ENCODE data around the gene IFIT3.

Gene IFIT3

GRCh38 chr10:89304446-89304845 is 23.4 kb upstream of the IFIT3 start:
- Histone ChIP-seq H3K27me3 (ENCODE audit: control insufficient read depth in 1 of 2, insufficient read depth in 2 of 2, low read length in 2 of 2) (no peaks in the 10 kb centered on the region), H3K27ac (ENCODE audit: low read length) (no peak overlapping the region), H3K4me3 (ENCODE audit: low read length in 2 of 2) (no peak overlapping the region), H3K4me1 (ENCODE audit: control insufficient read depth, insufficient read depth, low read length) (peaks cover 7% of the 10 kb centered on the region), H3K36me3 (ENCODE audit: control insufficient read depth in 2 of 2, insufficient read depth in 2 of 2, low read length in 2 of 2) (peaks cover 7 to 9% of the 10 kb centered on the region in 2 donors), H3K9me3 (ENCODE audit: control insufficient read depth in 2 of 2, low read length in 2 of 2) (no peaks in the 10 kb centered on the region), H3K9ac (ENCODE audit: low read length in 2 of 2) (no peak overlapping the region)

DNA sequence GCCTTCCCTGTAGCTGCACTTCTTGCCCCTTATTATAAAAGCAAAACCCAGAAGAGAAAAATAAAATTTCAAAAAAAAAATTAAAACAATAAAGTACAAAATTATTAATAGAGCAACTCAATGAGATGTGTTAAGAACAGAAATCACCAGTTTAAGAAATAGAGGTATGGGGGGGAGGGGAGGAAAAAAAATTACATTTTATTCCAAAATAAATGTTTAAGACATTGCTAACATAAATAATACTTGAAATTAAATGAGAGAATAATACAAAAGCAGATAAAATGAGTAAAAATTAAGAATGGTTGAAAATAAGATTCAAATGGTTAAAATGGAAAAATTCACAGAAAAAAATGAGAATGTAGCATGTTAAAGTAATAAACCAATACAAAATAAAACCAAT is 22.9 kb upstream of the IFIT3 start:
- Histone ChIP-seq H3K4me3 (ENCODE audit: low read length in 2 of 2) (no peak overlapping the region), H3K9me3 (ENCODE audit: control insufficient read depth in 2 of 2, low read length in 2 of 2) (no peaks in the 10 kb centered on the region), H3K9ac (ENCODE audit: low read length in 2 of 2) (no peak overlapping the region), H3K36me3 (ENCODE audit: control insufficient read depth in 2 of 2, insufficient read depth in 2 of 2, low read length in 2 of 2) (peaks cover 7 to 9% of the 10 kb centered on the region in 2 donors), H3K27me3 (ENCODE audit: control insufficient read depth in 1 of 2, insufficient read depth in 2 of 2, low read length in 2 of 2) (no peaks in the 10 kb centered on the region), H3K27ac (ENCODE audit: low read length) (no peak overlapping the region), H3K4me1 (ENCODE audit: control insufficient read depth, insufficient read depth, low read length) (peaks cover 7% of the 10 kb centered on the region)

GRCh38 chr10:89305766-89306433 is 21.9 kb upstream of the IFIT3 start:
- H3K4me3 ChIP-seq (ENCODE audit: low read length in 2 of 2): no peak overlapping the region

GRCh38 chr10:89306434-89307268 is 21.1 kb upstream of the IFIT3 start:
- no peak overlapping the region for H3K9ac ChIP-seq (ENCODE audit: low read length in 2 of 2)
- no peaks in the 10 kb centered on the region for H3K9me3 ChIP-seq (ENCODE audit: control insufficient read depth in 2 of 2, low read length in 2 of 2)
- H3K36me3 ChIP-seq (ENCODE audit: control insufficient read depth in 2 of 2, insufficient read depth in 2 of 2, low read length in 2 of 2): peaks cover 7 to 9% of the 10 kb centered on the region in 2 donors
- no peak overlapping the region for H3K4me3 ChIP-seq (ENCODE audit: low read length in 2 of 2)
- H3K27me3 ChIP-seq (ENCODE audit: control insufficient read depth in 1 of 2, insufficient read depth in 2 of 2, low read length in 2 of 2): no peaks in the 10 kb centered on the region
- no peak overlapping the region for H3K27ac ChIP-seq (ENCODE audit: low read length)
- H3K4me1 ChIP-seq (ENCODE audit: control insufficient read depth, insufficient read depth, low read length): no peaks in the 10 kb centered on the region

More at GRCh38 chr10:89305766-89306433, 21.9 kb upstream of the IFIT3 start:
- Histone ChIP-seq H3K9me3 (ENCODE audit: control insufficient read depth in 2 of 2, low read length in 2 of 2) (no peaks in the 10 kb centered on the region), H3K27ac (ENCODE audit: low read length) (no peak overlapping the region), H3K4me1 (ENCODE audit: control insufficient read depth, insufficient read depth, low read length) (peaks cover 5% of the 10 kb centered on the region), H3K36me3 (ENCODE audit: control insufficient read depth in 2 of 2, insufficient read depth in 2 of 2, low read length in 2 of 2) (peaks cover 7 to 9% of the 10 kb centered on the region in 2 donors), H3K27me3 (ENCODE audit: control insufficient read depth in 1 of 2, insufficient read depth in 2 of 2, low read length in 2 of 2) (no peaks in the 10 kb centered on the region), H3K9ac (ENCODE audit: low read length in 2 of 2) (no peak overlapping the region)

- Histone ChIP-seq H3K4me1 (ENCODE audit: control insufficient read depth, insufficient read depth, low read length) (no peaks in the 10 kb centered on the region), H3K36me3 (ENCODE audit: control insufficient read depth in 2 of 2, insufficient read depth in 2 of 2, low read length in 2 of 2) (peaks cover 7 to 9% of the 10 kb centered on the region in 2 donors), H3K4me3 (ENCODE audit: low read length in 2 of 2) (no peak overlapping the region), H3K27me3 (ENCODE audit: control insufficient read depth in 1 of 2, insufficient read depth in 2 of 2, low read length in 2 of 2) (no peaks in the 10 kb centered on the region), H3K27ac (ENCODE audit: low read length) (no peak overlapping the region), H3K9ac (ENCODE audit: low read length in 2 of 2) (no peak overlapping the region), H3K9me3 (ENCODE audit: control insufficient read depth in 2 of 2, low read length in 2 of 2) (no peaks in the 10 kb centered on the region)
Measured at GRCh38 chr10:89307269-89307577, 20.6 kb upstream of the IFIT3 start.

- Histone ChIP-seq H3K4me1 (ENCODE audit: control insufficient read depth, insufficient read depth, low read length) (no peaks in the 10 kb centered on the region), H3K9me3 (ENCODE audit: control insufficient read depth in 2 of 2, low read length in 2 of 2) (no peaks in the 10 kb centered on the region), H3K36me3 (ENCODE audit: control insufficient read depth in 2 of 2, insufficient read depth in 2 of 2, low read length in 2 of 2) (peaks cover 7 to 9% of the 10 kb centered on the region in 2 donors), H3K4me3 (ENCODE audit: low read length in 2 of 2) (no peak overlapping the region), H3K27me3 (ENCODE audit: control insufficient read depth in 1 of 2, insufficient read depth in 2 of 2, low read length in 2 of 2) (no peaks in the 10 kb centered on the region), H3K27ac (ENCODE audit: low read length) (no peak overlapping the region), H3K9ac (ENCODE audit: low read length in 2 of 2) (no peak overlapping the region)
Measured at GRCh38 chr10:89308266-89308665, 19.5 kb upstream of the IFIT3 start.

- peaks cover 7 to 9% of the 10 kb centered on the region in 2 donors for H3K36me3 ChIP-seq (ENCODE audit: control insufficient read depth in 2 of 2, insufficient read depth in 2 of 2, low read length in 2 of 2)
- no peak overlapping the region for H3K4me3 ChIP-seq (ENCODE audit: low read length in 2 of 2)
- H3K27ac ChIP-seq (ENCODE audit: low read length): no peak overlapping the region
- no peak overlapping the region for H3K9ac ChIP-seq (ENCODE audit: low read length in 2 of 2)
- no peaks in the 10 kb centered on the region for H3K9me3 ChIP-seq (ENCODE audit: control insufficient read depth in 2 of 2, low read length in 2 of 2)
- no peaks in the 10 kb centered on the region for H3K4me1 ChIP-seq (ENCODE audit: control insufficient read depth, insufficient read depth, low read length)
- no peaks in the 10 kb centered on the region for H3K27me3 ChIP-seq (ENCODE audit: control insufficient read depth in 1 of 2, insufficient read depth in 2 of 2, low read length in 2 of 2)
Measured at GRCh38 chr10:89308736-89309135, 19.1 kb upstream of the IFIT3 start.

GRCh38 chr10:89309156-89310055 is 18.4 kb upstream of the IFIT3 start:
- Histone ChIP-seq H3K4me3 (ENCODE audit: low read length in 2 of 2) (no peak overlapping the region), H3K27ac (ENCODE audit: low read length) (no peak overlapping the region), H3K36me3 (ENCODE audit: control insufficient read depth in 2 of 2, insufficient read depth in 2 of 2, low read length in 2 of 2) (peaks cover 7 to 9% of the 10 kb centered on the region in 2 donors), H3K27me3 (ENCODE audit: control insufficient read depth in 1 of 2, insufficient read depth in 2 of 2, low read length in 2 of 2) (no peaks in the 10 kb centered on the region), H3K4me1 (ENCODE audit: control insufficient read depth, insufficient read depth, low read length) (no peaks in the 10 kb centered on the region), H3K9ac (ENCODE audit: low read length in 2 of 2) (no peak overlapping the region), H3K9me3 (ENCODE audit: control insufficient read depth in 2 of 2, low read length in 2 of 2) (no peaks in the 10 kb centered on the region)

- Histone ChIP-seq H3K4me3 (ENCODE audit: low read length in 2 of 2) (no peak overlapping the region), H3K27ac (ENCODE audit: low read length) (no peak overlapping the region)
Measured at GRCh38 chr10:89310056-89310893, 17.5 kb upstream of the IFIT3 start.

DNA sequence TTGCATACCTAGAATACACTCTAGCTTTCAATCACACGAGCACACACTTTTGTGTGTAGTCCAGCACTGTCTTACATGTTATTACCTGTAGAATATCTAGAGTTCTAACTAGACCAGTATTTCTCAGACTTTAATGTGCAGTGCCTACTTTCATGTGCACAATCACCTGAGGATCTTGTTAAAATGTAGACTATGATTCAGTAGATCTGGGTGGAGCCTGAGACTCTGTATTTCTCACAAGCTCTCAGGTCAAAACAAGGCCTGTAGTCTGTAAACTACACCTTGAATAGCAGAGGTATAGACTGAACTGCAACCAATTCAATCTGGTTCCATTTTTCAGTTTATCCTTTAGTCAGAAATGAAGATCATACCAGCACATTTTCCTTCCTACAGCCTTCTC is 14.8 kb upstream of the IFIT3 start:
- H3K36me3 ChIP-seq (ENCODE audit: control insufficient read depth in 2 of 2, insufficient read depth in 2 of 2, low read length in 2 of 2): no peaks in the 10 kb centered on the region
- no peaks in the 10 kb centered on the region for H3K9me3 ChIP-seq (ENCODE audit: control insufficient read depth in 2 of 2, low read length in 2 of 2)
- no peaks in the 10 kb centered on the region for H3K27me3 ChIP-seq (ENCODE audit: control insufficient read depth in 1 of 2, insufficient read depth in 2 of 2, low read length in 2 of 2)
- H3K9ac ChIP-seq (ENCODE audit: low read length in 2 of 2): no peak overlapping the region
- no peak overlapping the region for H3K4me3 ChIP-seq (ENCODE audit: low read length in 2 of 2)
- H3K4me1 ChIP-seq (ENCODE audit: control insufficient read depth, insufficient read depth, low read length): no peaks in the 10 kb centered on the region
- no peak overlapping the region for H3K27ac ChIP-seq (ENCODE audit: low read length)

More at GRCh38 chr10:89310056-89310893, 17.5 kb upstream of the IFIT3 start:
- peaks cover 7 to 9% of the 10 kb centered on the region in 2 donors for H3K36me3 ChIP-seq (ENCODE audit: control insufficient read depth in 2 of 2, insufficient read depth in 2 of 2, low read length in 2 of 2)
- H3K4me1 ChIP-seq (ENCODE audit: control insufficient read depth, insufficient read depth, low read length): no peaks in the 10 kb centered on the region
- H3K9me3 ChIP-seq (ENCODE audit: control insufficient read depth in 2 of 2, low read length in 2 of 2): no peaks in the 10 kb centered on the region
- no peaks in the 10 kb centered on the region for H3K27me3 ChIP-seq (ENCODE audit: control insufficient read depth in 1 of 2, insufficient read depth in 2 of 2, low read length in 2 of 2)
- H3K9ac ChIP-seq (ENCODE audit: low read length in 2 of 2): no peak overlapping the region

Data from stomach smooth muscle (tissue), 2 donors.